A549 (cell line): ENCODE results near the gene UBN1.

Experiments used
- CEBPB ChIP-seq, 2 experiments: fragments of >200 bp in 1 of 2; sonication (Bioruptor Twin) in 1 of 2; formaldehyde crosslinking in 1 of 2; IDR thresholded peaks; 2 replicates each; pipeline ENCODE4 v1.6.1; 2012 to 2016
- MYC ChIP-seq: IDR thresholded peaks from 2 replicates; pipeline ENCODE4 v1.6.1; 2012; ENCODE audit warnings: mild to moderate bottlenecking, inconsistent platforms, low read length, improper control_type of control experiment, borderline replicate concordance
- POLR2A ChIP-seq: IDR thresholded peaks from 2 replicates; pipeline ENCODE4 v1.6.1; 2012; ENCODE audit warnings: mild to moderate bottlenecking, low read length
- RAD21 ChIP-seq, 2 experiments: fragments of >200 bp in 1 of 2; sonication (Bioruptor Twin) in 1 of 2; formaldehyde crosslinking in 1 of 2; IDR thresholded peaks in 1 of 2; conservative IDR thresholded peaks in 1 of 2; 2 replicates in 1 of 2; 3 replicates in 1 of 2; pipeline ENCODE4 v1.6.1; 2012 to 2018; ENCODE audit warnings: inconsistent platforms in 1 of 2
- RCOR1 ChIP-seq: fragments of 150-350 bp; IDR thresholded peaks from 2 replicates; pipeline ENCODE4 v1.6.1; 2014; ENCODE audit warnings: antibody characterized with exemption, low read length, low read depth
- USF2 ChIP-seq: fragments of 450-650 bp; IDR thresholded peaks from 2 replicates; pipeline ENCODE4 v1.6.1; 2014; ENCODE audit warnings: antibody characterized with exemption
- TF ChIP-seq, protein P1 (sequence below): fragments of >200 bp; sonication (Bioruptor Twin); formaldehyde crosslinking; IDR thresholded peaks from 3 replicates; pipeline ENCODE4 v1.5.1; 2016

DNA sequence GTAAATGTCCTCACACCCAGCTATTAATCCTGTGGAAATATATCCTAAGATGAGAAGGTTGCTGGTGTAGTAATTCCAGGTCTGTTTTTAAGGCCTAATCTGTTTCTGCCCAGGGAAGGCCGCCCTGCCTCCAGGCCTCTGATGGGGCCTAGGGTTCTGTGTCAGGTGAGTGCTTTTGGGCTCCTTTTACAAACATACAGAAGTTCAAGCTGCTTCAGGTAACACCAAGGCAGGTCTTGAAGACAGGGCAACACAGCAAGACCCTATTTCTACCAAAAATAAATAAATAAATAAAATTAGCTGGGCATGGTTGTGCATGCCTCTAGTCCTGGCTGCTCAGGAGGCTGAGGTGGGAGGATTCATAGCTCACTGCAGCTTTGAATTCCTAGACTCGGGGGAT lies 80.4 kb downstream of the UBN1 start:
- TF ChIP-seq MYC, result no peak
- TF ChIP-seq, protein P1, sequence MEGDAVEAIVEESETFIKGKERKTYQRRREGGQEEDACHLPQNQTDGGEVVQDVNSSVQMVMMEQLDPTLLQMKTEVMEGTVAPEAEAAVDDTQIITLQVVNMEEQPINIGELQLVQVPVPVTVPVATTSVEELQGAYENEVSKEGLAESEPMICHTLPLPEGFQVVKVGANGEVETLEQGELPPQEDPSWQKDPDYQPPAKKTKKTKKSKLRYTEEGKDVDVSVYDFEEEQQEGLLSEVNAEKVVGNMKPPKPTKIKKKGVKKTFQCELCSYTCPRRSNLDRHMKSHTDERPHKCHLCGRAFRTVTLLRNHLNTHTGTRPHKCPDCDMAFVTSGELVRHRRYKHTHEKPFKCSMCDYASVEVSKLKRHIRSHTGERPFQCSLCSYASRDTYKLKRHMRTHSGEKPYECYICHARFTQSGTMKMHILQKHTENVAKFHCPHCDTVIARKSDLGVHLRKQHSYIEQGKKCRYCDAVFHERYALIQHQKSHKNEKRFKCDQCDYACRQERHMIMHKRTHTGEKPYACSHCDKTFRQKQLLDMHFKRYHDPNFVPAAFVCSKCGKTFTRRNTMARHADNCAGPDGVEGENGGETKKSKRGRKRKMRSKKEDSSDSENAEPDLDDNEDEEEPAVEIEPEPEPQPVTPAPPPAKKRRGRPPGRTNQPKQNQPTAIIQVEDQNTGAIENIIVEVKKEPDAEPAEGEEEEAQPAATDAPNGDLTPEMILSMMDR, result no peak
- no peak for TF ChIP-seq RAD21 (conservative IDR thresholded peaks at IDR 0.05 in 1 of 2, IDR thresholded peaks at IDR 0.05 in 1 of 2)
- TF ChIP-seq RCOR1, result no peak
- no peak for TF ChIP-seq CEBPB (IDR thresholded peaks at IDR 0.05)
- TF ChIP-seq POLR2A, result no peak
- no peak for TF ChIP-seq USF2
